GM18861 (cell line): Measurements from ENCODE around the gene SAMD4A.
A peak's percentile ranks its signal among the peaks of the same experiment; 100 is the strongest.

Experiments
- ATAC-seq: cut with Tn5 transposase; IDR thresholded peaks from one replicate; pipeline ENCODE4 v1.9.1; 2021; ENCODE audit not compliant: unreplicated experiment

Gene SAMD4A

DNA sequence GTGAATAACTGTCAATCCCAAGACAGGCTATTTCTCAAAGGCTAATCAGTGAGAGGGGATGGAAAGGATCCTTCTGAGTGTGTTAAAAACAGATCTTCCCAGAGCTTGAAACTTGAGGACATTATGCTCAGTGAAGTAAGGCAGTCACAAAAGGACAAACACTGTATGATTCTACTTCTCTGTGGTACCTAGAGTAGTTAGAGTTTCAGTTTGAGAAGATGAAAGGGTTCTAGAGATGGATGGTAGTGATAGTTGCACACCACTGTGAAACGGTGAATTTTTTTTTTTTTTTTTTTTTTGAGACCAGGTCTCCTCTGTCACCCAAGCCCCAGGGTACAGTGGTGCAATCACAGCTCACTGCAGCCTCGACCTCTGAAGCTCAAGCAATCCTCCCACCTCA lies 133.8 kb downstream of the SAMD4A start:
- no peak for ATAC-seq

DNA sequence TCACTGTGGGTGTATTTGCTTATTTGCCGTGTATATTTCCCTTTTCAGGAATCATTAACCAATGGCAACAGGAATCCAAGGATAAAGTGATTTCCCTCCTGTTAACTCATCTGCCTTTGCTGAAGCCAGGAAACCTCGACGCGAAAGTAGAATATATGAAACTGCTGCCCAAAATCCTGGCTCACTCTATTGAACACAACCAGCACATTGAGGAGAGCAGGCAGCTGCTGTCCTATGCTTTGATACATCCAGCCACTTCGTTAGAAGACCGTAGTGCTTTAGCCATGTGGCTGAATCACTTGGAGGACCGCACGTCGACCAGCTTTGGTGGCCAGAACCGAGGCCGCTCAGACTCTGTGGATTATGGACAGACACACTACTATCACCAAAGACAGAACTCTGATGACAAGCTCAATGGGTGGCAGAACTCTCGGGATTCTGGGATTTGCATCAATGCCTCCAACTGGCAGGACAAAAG lies 135.1 kb downstream of the SAMD4A start:
- no peak for ATAC-seq

- ATAC-seq, result no peak
Measured at GRCh38 chr14:54702492-54702891, 135.6 kb downstream of the SAMD4A start.

DNA sequence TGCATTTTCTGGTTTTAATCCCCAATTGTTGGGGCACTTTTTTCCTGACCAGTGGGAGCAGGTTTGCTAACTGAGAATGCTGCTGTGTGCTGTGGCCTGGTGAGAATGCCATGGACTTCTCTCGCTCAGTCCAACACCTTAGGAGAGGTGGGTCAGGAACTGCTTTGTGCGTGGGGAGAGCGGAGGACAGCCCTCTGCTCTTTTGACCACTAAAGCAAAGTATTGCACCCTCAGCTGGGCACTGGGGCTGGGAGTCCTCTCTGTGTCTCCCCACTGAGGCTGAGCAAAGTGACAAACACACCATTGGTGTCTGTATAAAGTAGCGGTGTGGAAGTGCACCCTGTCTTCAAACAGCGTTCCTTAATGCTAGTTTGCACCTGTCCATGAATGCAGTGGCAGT lies 136.2 kb downstream of the SAMD4A start:
- ATAC-seq, result no peak

DNA sequence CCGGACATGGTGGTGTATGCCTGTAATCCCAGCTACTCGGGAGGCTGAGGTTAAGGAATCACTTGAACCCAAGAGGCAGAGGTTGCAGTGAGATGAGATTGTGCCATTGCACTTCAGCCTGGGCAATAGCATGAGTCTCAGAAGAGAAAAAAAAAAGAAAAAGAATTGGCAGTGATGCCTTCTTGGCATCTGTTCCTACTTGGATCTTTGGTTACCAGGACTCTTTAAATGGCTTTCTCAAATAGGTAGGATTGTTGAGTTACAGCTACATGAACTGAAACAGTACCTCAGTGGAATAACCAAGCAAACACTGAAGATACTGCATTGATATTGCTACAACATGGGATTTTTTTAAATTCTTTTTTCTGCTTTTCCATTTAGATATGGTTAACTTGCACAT lies 136.8 kb downstream of the SAMD4A start:
- no peak for ATAC-seq

- no peak for ATAC-seq
Measured at GRCh38 chr14:54704768-54705167, 137.8 kb downstream of the SAMD4A start.

- no peak for ATAC-seq
Measured at GRCh38 chr14:54706769-54707168, 139.8 kb downstream of the SAMD4A start.

DNA sequence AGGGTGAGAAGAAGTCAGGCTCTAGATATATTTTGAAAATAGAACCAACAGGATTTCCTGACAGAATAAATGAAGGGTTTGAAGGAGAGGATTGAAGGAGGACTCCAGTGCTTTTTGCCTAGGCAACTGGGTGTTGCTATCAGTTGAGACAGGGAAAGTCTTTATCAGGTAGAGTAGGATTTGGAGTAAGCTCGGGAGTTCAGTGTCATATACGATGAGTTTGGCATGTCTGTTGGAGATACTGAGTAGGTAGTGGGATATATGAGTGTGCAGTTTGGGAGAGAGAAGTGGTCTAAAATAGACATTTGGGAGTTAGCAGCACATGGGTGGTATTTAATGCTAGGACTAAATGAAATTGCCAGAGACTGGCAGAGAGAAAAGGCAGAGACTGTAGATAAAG lies 141.2 kb downstream of the SAMD4A start:
- ATAC-seq, result no peak

- no peak for ATAC-seq
Measured at GRCh38 chr14:54708982-54709381, 142.1 kb downstream of the SAMD4A start.

GRCh38 chr14:54709444-54709843 lies 142.5 kb downstream of the SAMD4A start:
- peak; percentile 81 for ATAC-seq

GRCh38 chr14:54709867-54710266 lies 142.9 kb downstream of the SAMD4A start:
- no peak for ATAC-seq

- ATAC-seq, result no peak
Measured at GRCh38 chr14:54711312-54711711, 144.4 kb downstream of the SAMD4A start.

DNA sequence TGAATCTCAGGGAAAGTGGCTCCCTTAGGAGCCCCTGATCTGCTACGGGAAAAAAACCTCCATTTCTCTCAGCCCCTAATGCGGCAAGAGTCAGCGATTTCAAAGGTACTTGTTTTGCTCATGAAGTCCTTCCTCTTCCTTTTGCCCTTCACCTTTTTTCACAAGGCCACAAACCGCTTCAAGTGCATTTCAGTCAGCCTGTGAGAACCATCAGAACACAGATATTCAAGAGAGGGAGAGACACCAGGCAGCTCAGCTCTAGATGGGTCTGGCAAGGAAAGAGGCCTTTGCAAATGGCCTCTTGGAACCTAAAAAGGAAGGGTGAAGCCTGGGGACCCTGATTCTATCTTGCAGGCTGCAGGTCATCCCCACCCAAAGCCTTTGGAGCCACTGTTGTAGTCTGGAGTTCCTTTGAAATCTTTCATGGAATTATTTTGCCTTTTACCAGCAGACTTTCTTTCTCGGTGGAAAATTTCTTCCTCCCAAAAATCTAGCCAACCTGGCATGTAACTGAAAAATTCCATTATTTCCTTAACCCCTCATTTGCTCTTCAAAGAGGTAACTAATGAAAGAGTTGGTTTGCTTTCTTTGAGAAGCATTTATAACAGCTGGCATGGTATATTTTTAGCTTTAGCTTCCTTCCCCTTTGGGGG lies 145.0 kb downstream of the SAMD4A start:
- ATAC-seq, result no peak

DNA sequence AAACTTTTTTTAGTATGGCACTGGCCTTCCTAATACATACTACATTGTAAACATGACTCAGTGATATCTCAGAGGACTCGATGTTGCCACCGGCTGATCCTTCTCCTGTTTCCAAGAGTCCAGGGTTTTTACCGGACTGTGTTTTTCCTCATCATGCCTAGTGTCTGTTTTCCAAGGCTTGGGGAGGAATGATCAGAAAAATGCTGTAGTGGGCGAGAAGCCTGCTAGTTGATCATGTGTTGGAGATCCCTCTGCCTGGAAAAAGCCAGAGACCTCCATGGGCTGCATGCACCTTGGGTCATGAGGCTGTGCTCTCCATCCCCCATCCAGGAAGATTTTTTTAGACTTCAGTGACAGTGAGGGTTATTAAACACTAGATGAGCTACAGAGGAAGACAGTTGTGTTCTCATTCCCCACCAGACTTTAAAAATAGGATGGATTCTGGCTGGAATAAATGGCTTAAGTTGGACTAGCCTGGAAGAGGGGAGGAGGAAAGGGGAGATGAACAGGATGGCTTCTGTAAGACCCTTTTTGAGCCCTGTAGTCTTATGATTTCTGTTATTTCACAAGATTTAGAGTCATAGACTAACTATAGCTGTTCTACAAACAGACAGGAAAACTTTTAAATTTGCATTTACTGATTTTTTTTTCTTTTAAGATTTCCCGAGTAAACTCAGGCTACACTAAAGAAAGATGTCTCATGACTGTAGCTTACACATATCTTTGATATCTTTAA lies 145.7 kb downstream of the SAMD4A start:
- no peak for ATAC-seq

DNA sequence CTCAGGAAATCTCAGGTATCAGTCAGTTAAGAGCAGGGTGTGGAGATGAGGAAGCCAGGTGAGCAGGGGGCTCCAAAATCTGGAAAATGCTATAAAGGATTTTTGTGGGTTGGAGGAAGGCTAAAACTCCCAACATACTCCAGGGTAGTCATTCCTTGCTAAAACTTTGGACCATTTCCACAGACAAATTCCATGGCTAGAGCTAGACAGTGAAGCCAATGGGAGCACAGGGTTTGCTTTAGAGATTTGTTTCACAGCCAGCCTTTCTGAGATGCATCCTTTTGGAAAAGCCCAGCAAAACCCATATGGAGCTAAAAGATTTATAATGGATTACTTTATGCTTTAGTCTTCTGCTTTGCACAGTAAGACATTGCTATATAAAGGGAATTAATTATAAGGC lies 146.5 kb downstream of the SAMD4A start:
- no peak for ATAC-seq

GRCh38 chr14:54715239-54715638 lies 148.3 kb downstream of the SAMD4A start:
- ATAC-seq, result no peak

GRCh38 chr14:54715811-54716210 lies 148.9 kb downstream of the SAMD4A start:
- no peak for ATAC-seq

DNA sequence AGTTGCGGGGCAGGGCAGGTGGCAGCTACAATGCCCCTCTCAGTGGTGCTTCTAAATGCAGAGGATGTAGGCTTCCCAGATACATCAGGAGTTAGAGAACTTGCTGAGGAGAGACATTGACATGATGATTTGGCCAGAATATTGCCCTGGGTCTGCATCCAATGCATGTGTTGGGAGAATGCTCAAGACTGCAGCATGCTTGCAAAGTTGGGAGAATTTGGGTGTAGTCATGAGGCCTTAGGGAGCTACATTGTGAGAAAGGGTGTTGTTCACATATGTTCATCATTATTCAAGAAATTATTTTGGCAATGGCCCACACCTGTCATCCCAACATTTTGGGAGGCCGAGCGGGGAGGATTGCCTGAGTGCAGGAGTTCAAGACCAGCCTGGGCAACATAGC lies 149.9 kb downstream of the SAMD4A start:
- ATAC-seq, result no peak

DNA sequence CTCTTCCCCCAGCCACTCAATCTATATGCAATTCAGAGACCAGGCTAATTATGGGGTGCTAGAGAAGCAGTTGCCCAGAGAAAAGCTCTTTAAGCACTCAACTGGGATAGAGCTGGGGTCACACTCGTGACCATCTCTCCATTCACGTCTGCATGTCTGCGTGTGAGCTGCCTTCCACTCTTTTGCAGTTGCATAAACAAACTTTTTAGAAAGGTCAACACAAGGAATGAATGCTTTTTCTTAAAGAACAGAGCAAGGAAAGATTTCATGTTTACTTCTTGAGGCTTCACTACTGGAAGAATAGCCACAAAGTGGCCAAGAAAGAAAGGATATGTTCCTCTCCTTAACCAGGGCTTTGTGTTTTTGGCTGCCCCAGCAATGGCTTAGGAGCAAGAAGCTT lies 151.1 kb downstream of the SAMD4A start:
- no peak for ATAC-seq

- no peak for ATAC-seq
Measured at GRCh38 chr14:54719406-54719805, 152.5 kb downstream of the SAMD4A start.

DNA sequence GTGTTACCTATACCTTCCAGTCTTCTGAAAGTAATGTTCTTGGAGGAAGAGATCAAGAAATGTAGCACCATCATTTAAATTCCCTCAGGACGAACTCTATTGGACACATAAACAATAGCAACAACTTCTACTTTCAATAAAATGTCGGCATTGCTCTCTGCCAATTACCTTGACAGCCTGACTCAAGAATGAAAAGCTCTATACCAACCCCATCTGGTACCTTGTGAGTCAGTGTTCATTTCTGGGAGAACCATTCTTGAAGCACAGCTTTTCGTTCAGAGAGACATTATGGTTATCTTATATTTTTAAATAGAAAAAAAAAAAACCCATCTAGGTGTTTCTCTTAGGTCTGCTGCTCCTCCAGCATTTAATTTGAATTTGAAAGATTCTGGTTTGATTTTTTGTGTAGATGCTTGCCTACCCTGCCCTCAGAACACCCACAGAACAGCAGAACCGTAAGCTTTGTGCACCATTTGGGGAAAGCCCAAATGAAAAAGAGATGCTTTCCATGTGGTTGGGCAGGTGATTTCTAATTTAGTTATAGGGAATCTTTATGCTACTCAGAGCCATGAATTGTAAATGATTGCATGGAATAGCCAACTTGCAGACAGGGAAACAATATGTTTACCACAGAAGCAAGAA lies 156.0 kb downstream of the SAMD4A start:
- ATAC-seq, result no peak

DNA sequence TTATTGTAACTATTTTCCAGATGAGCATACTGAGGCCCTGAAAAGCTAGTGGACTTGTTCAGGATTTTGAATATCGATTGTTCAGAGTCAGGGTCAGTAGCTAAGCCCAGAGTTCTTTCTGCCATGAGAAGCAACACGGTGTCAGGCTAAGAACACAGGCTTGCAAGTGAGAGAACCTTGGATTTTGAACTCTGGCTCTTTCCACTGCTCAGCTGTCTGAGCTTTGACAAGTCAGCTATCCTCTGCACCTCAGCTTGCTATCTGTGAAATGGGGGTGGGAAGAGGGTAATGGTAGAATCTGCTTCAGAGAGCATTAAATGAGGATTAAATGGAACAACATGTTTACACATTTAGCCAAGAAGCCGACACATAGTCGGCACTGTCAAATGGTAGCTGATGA lies 157.2 kb downstream of the SAMD4A start:
- ATAC-seq, result no peak
